CD4-positive, alpha-beta T cell (primary cell): ENCODE results near the gene ZMIZ2. TPM values are rescaled to one million over a fixed set of nuclear protein-coding genes. Genes with fewer than 3 reads are reported as not detected.

Experiments
- ATAC-seq: fragments of 200-7000 bp; cut with Tn5 transposase; one replicate; pipeline ENCODE4 v1.10.0; 2022; ENCODE audit warnings: mild to moderate bottlenecking; ENCODE audit not compliant: poor library complexity
- CTCF ChIA-PET: fragments of 350-600 bp; sonication (Branson Sonifier 250); formaldehyde crosslinking; loops from one replicate; lab custom pipeline; 2021; ENCODE audit warnings: antibody characterized with exemption, inconsistent platforms; lab: Charles Lee
- POLR2A ChIA-PET: fragments of 350-600 bp; sonication (Branson Sonifier 250); formaldehyde crosslinking; loops from one replicate; lab custom pipeline; 2021; ENCODE audit warnings: antibody characterized with exemption, inconsistent platforms; lab: Charles Lee
- DNase-seq, 14 experiments: peaks; one replicate each; pipeline ENCODE4 v3.0.0-alpha.2; 2013 to 2020; ENCODE audit warnings: mixed read lengths in 2 of 14
- H3K27ac ChIP-seq, 2 donors: one replicate each; pipeline versions ENCODE4 v1.5.1 to v1.7.0; 2013; ENCODE audit warnings: low read length in 2 of 2, low read depth in 1 of 2, mild to moderate bottlenecking in 1 of 2
- H3K27me3 ChIP-seq, 2 experiments: 1 replicate in 1 of 2; 2 replicates in 1 of 2; pipeline versions ENCODE4 v1.6.1 to v1.7.0; 2013; ENCODE audit warnings: low read length in 2 of 2, control low read depth in 1 of 2, mild to moderate bottlenecking in 1 of 2, moderate library complexity in 1 of 2; ENCODE audit not compliant: insufficient read depth in 2 of 2, control insufficient read depth in 1 of 2
- H3K36me3 ChIP-seq: one replicate; pipeline ENCODE4 v1.6.1; 2013; ENCODE audit warnings: low read length, control low read depth; ENCODE audit not compliant: insufficient read depth
- H3K4me1 ChIP-seq: one replicate; pipeline ENCODE4 v1.6.1; 2013; ENCODE audit warnings: low read length, control low read depth; ENCODE audit not compliant: insufficient read depth
- H3K4me3 ChIP-seq: one replicate; pipeline ENCODE4 v1.5.1; 2013; ENCODE audit warnings: mild to moderate bottlenecking, low read length, moderate library complexity
- H3K9me3 ChIP-seq, 2 experiments: 1 replicate in 1 of 2; 2 replicates in 1 of 2; pipeline versions ENCODE4 v1.6.1 to v1.7.0; 2013; ENCODE audit warnings: low read length in 2 of 2, mild to moderate bottlenecking in 2 of 2, control low read depth in 1 of 2, moderate library complexity in 1 of 2; ENCODE audit not compliant: control insufficient read depth in 1 of 2, insufficient read depth in 1 of 2
- H3K27ac Mint-ChIP-seq: one replicate; pipeline ENCODE4 v1.8.0; 2020; ENCODE audit warnings: mixed read lengths
- H3K27me3 Mint-ChIP-seq: one replicate; pipeline ENCODE4 v1.8.0; 2021; ENCODE audit warnings: mixed read lengths
- H3K36me3 Mint-ChIP-seq: one replicate; pipeline ENCODE4 v1.8.0; 2021; ENCODE audit warnings: low read depth, mixed read lengths
- H3K4me1 Mint-ChIP-seq: one replicate; pipeline ENCODE4 v1.8.0; 2021; ENCODE audit warnings: low read depth, mixed read lengths
- H3K4me3 Mint-ChIP-seq: one replicate; pipeline ENCODE4 v1.8.0; 2020; ENCODE audit warnings: mild to moderate bottlenecking, mixed read lengths
- H3K9me3 Mint-ChIP-seq: one replicate; pipeline ENCODE4 v1.8.0; 2020; ENCODE audit warnings: mixed read lengths
- intact Hi-C, 2 experiments: fragments of 100-400 bp; cut with DNase I in 1 of 2; cut with micrococcal nuclease in 1 of 2; formaldehyde crosslinking; loops; one replicate each; pipeline versions ENCODE4 v1.15.1 to v1.9.0; 2023 to 2025; cut with DNase I, micrococcal nuclease
- total RNA-seq, 174 experiments: library from RNA in 2 of 174; stranded (reverse) in 2 of 174; gene quantifications; one replicate each; pipeline ENCODE4 v1.2.3 and lab custom pipeline; 2021 to 2026
- TF ChIP-seq, protein P1 (sequence below): fragments of 200-600 bp; IDR thresholded peaks from one replicate; pipeline ENCODE4 v1.8.0; 2022; ENCODE audit warnings: antibody characterized with exemption, mild to moderate bottlenecking

ZMIZ2 gene
- total RNA-seq, 2 experiments from 2014 or later = 81.5 to 82.0 TPM

GRCh38 chr7:44787762-44788161, 39.1 kb downstream of the ZMIZ2 start:
- POLR2A ChIA-PET = no interaction called here
- CTCF ChIA-PET = no interaction called here
- H3K4me3 ChIP-seq = no peak overlapping the region

GRCh38 chr7:44789990-44790389, 41.3 kb downstream of the ZMIZ2 start:
- no peaks in the 10 kb centered on the region for H3K9me3 Mint-ChIP-seq
- no peaks in the 10 kb centered on the region for H3K36me3 Mint-ChIP-seq
- no peak overlapping the region for H3K27ac Mint-ChIP-seq
- no peaks in the 10 kb centered on the region for H3K36me3 ChIP-seq
- TF ChIP-seq, protein P1, sequence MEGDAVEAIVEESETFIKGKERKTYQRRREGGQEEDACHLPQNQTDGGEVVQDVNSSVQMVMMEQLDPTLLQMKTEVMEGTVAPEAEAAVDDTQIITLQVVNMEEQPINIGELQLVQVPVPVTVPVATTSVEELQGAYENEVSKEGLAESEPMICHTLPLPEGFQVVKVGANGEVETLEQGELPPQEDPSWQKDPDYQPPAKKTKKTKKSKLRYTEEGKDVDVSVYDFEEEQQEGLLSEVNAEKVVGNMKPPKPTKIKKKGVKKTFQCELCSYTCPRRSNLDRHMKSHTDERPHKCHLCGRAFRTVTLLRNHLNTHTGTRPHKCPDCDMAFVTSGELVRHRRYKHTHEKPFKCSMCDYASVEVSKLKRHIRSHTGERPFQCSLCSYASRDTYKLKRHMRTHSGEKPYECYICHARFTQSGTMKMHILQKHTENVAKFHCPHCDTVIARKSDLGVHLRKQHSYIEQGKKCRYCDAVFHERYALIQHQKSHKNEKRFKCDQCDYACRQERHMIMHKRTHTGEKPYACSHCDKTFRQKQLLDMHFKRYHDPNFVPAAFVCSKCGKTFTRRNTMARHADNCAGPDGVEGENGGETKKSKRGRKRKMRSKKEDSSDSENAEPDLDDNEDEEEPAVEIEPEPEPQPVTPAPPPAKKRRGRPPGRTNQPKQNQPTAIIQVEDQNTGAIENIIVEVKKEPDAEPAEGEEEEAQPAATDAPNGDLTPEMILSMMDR = no peak
- DNase-seq (no peak), ATAC-seq (no peak)
- no peak overlapping the region for H3K4me3 Mint-ChIP-seq
- no peak overlapping the region for H3K27ac ChIP-seq
- no peaks in the 10 kb centered on the region for H3K9me3 ChIP-seq
- ChIA-PET POLR2A (no interaction called here), CTCF (no interaction called here)
- no peaks in the 10 kb centered on the region for H3K27me3 ChIP-seq
- no peak overlapping the region for H3K4me3 ChIP-seq
- intact Hi-C loops = loop anchor here in 1 of 2 experiments (10.0 kb wide), 1 partner anchor 745 kb away; the partner anchor contains the start of gene DBNL
- H3K4me1 ChIP-seq = no peaks in the 10 kb centered on the region
- H3K27me3 Mint-ChIP-seq = no peaks in the 10 kb centered on the region
- H3K4me1 Mint-ChIP-seq = no peaks in the 10 kb centered on the region

More at GRCh38 chr7:44787762-44788161, 39.1 kb downstream of the ZMIZ2 start:
- intact Hi-C loops = no loop called here
- Histone ChIP-seq H3K27ac (no peak overlapping the region), H3K27me3 (no peaks in the 10 kb centered on the region), H3K9me3 (peaks cover 4 to 18% of the 10 kb centered on the region in 2 experiments), H3K4me1 (no peaks in the 10 kb centered on the region), H3K36me3 (no peaks in the 10 kb centered on the region)
- Mint-ChIP-seq H3K4me1 (no peaks in the 10 kb centered on the region), H3K36me3 (no peaks in the 10 kb centered on the region), H3K27ac (no peak overlapping the region), H3K27me3 (no peaks in the 10 kb centered on the region), H3K4me3 (no peak overlapping the region), H3K9me3 (peaks cover 5% of the 10 kb centered on the region)
- ATAC-seq (no peak), DNase-seq (no peak)
- TF ChIP-seq, protein P1 = no peak

DNA sequence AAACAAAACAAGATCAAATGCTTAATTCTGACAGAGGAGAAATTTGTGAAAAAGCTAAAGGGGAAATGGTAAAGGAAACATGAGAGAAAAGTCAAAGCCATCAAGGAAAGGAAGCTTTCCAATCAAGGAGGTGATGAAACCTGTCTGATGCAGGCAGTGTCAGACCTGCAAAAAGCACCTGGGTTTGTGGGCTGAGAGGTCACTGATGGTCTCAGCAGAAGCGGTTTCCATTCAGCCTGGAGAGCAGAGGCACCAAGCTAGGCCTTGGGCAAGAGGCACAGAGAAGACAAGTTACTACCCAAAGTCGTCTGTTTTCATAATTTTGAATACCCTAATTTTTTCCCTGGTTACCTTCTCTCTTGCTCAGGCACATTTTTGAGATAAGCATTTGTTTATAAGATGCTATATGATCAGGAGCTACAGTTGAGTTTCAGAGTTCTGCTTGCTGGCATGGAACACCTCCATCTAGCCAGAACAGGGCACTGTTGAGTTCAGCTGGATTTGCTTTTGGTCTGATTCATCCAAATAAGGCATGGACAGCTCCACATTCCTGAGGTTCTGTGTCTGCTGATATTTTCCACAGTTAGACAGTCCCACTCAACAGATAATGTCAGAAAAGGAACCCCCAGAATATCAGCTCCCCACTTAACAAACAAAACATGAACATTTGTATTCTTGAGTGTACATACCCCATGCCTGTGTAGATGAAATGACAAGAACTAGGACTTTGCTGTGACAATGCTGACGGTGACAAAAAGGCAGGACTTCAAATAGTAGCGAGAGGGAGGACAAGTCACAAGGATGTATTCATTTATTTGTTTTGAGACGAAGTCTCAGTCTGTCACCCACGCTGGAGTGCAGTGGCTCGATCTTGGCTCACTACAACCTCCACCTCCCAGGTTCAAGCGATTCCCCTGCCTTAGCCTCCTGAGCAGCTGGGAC, 42.9 kb downstream of the ZMIZ2 start:
- Histone ChIP-seq H3K4me1 (peaks cover 9% of the 10 kb centered on the region), H3K27ac (no peak overlapping the region), H3K9me3 (no peaks in the 10 kb centered on the region), H3K27me3 (no peaks in the 10 kb centered on the region), H3K4me3 (no peak overlapping the region), H3K36me3 (no peaks in the 10 kb centered on the region)
- POLR2A ChIA-PET = interaction anchor here (0.6 kb wide), 1 partner anchor 212 kb away, joined by 3 read pairs; no protein-coding TSS in a partner anchor
- DNase-seq = no peak
- CTCF ChIA-PET = no interaction called here
- Mint-ChIP-seq H3K4me1 (peaks cover 5% of the 10 kb centered on the region), H3K27me3 (no peaks in the 10 kb centered on the region), H3K4me3 (peak overlapping the region; percentile 73), H3K9me3 (no peaks in the 10 kb centered on the region), H3K27ac (no peak overlapping the region), H3K36me3 (peaks cover 10% of the 10 kb centered on the region)
- intact Hi-C loops = loop anchor here in 1 of 2 experiments (10.0 kb wide), 1 partner anchor 747 kb away; the partner anchor contains the start of gene DBNL
- ATAC-seq = no peak
- TF ChIP-seq, protein P1 = no peak
